ENCODE data around the gene EPS8L2. TPM values are rescaled to one million over a fixed set of nuclear protein-coding genes. Genes with fewer than 3 reads are reported as not detected.
A peak's percentile ranks its signal among the peaks of the same experiment; 100 is the strongest.

EPS8L2 gene
- total and polyA plus RNA-seq, 2 of the 8 experiments (the other 6 are each of a cell fraction or from before 2014, with no cell fraction given): 38.5 to 57.0 TPM

DNA sequence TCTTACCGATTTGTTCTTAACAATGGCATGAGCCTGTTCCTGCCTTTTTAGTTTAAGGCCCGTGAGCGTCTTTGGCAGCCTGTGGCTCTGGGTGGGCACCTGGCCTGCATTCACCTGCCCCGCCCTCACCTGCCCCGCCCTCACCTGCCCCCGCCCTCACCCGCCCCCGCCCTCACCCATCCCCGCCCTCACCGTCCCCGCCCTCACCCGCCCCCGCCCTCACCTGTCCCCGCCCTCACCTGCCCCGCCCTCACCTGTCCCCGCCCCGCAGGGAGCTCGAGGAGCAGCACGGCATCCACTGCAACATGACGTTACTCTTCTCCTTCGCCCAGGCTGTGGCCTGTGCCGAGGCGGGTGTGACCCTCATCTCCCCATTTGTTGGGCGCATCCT is 57.0 kb downstream of the EPS8L2 start:
- no peak overlapping the region for H3K18ac ChIP-seq (ENCODE audit: extremely low read depth, low read length)
- H2BK15ac ChIP-seq (ENCODE audit: low read length): no peak overlapping the region
- peaks cover 7% of the 10 kb centered on the region; the same call in 1 of the 2 replicates for H3K79me1 ChIP-seq (ENCODE audit: low read depth, low read length)
- H4K8ac ChIP-seq (ENCODE audit: extremely low read depth, insufficient read depth, low read length): no peak overlapping the region; the same call in 1 of the 2 replicates
- DNase-seq (ENCODE audit: low read depth in 1 of 2, low spot score in 2 of 2) (no peak), FAIRE-seq (no peak)
- peak overlapping the region; percentile 61; the same call in 1 of the 2 replicates for H3K27ac ChIP-seq (ENCODE audit: low read depth, low read length)
- TF ChIP-seq FOSL1 (IDR thresholded peaks at IDR 0.05; ENCODE audit: insufficient read depth, low read depth, low read length) (no peak), POLR2AphosphoS5 (IDR thresholded peaks at IDR 0.05; ENCODE audit: low read depth, low read length) (peak; percentile 21; the same call in 1 of the 2 replicates)
- H3K23ac ChIP-seq (ENCODE audit: insufficient read length): no peak overlapping the region
- no peak overlapping the region for H3K4me3 ChIP-seq (ENCODE audit: extremely low read depth in 1 of 4, insufficient read depth in 2 of 4, low read depth in 3 of 4, low read length in 4 of 4)
- no peak overlapping the region for H3K9ac ChIP-seq (replicated peaks in 1 of 4; ENCODE audit: extremely low read depth in 1 of 4, low read depth in 3 of 4, low read length in 3 of 4)
- no peak overlapping the region for H3K56ac ChIP-seq (replicated peaks; ENCODE audit: insufficient read length, low read depth, low read length)
- CTCF ChIA-PET (ENCODE audit: partially characterized antibody): interaction anchor here (0.6 to 26.9 kb wide), 17 partner anchors 9 to 199 kb away, joined by 3 to 395 read pairs (median 3); partner anchors contain the start of gene TALDO1
- no peak overlapping the region for H4K5ac ChIP-seq (ENCODE audit: insufficient read length, low read depth, low read length)
- no peak overlapping the region for H4K91ac ChIP-seq (replicated peaks; ENCODE audit: insufficient read length, low read length)
- no peaks in the 10 kb centered on the region for H3K79me2 ChIP-seq (ENCODE audit: control insufficient read depth in 1 of 2, insufficient read depth in 2 of 2, low read length in 2 of 2)
- no peak overlapping the region for H3K4ac ChIP-seq (replicated peaks; ENCODE audit: insufficient read length, low read depth, low read length)
- no peak overlapping the region; the same call in 1 of the 2 replicates for H2AK5ac ChIP-seq (ENCODE audit: low read depth, low read length)
- H2BK12ac ChIP-seq (ENCODE audit: low read depth, low read length): no peak overlapping the region
- WGBS, 2 experiments (ENCODE audit: extremely low coverage in 1 of 2, insufficient coverage in 1 of 2, insufficient read length in 1 of 2, insufficient replicate concordance in 2 of 2, low coverage in 1 of 2, low lambda C conversion rate in 2 of 2, missing lambda C conversion rate in 1 of 2): 66% methylated on average over 4 of the region's 24 CpGs; no CpG with 5 or more reads in 1 of the 2 experiments
- H3K36me3 ChIP-seq (ENCODE audit: control insufficient read depth in 2 of 4, insufficient read depth in 4 of 4, low read length in 3 of 4): peaks cover 32 to 68% (median 38%) of the 10 kb centered on the region in 4 experiments
- H3K23me2 ChIP-seq (ENCODE audit: low read depth, low read length): no peaks in the 10 kb centered on the region
- H3K27me3 ChIP-seq (replicated peaks in 1 of 4; ENCODE audit: control insufficient read depth in 3 of 4, extremely low read depth in 1 of 4, insufficient read depth in 3 of 4, low read length in 3 of 4): no peaks in the 10 kb centered on the region
- H3K14ac ChIP-seq (ENCODE audit: insufficient read length): no peak overlapping the region
- peaks cover 13 to 35% of the 10 kb centered on the region in 2 experiments for H4K20me1 ChIP-seq (replicated peaks in 1 of 2; ENCODE audit: control insufficient read depth in 1 of 2, insufficient read depth in 2 of 2, low read length in 2 of 2)
- peak overlapping the region in 1 of 2 experiments; percentile 11; a peak in 1 of 4 replicates for H3K4me2 ChIP-seq (ENCODE audit: insufficient read depth in 1 of 2, low read depth in 2 of 2, low read length in 2 of 2)
- peaks cover 0 to 12% (median 7%) of the 10 kb centered on the region in 4 experiments; a peak in 6 of 7 replicates for H3K4me1 ChIP-seq (replicated peaks in 1 of 4; ENCODE audit: control insufficient read depth in 3 of 4, insufficient read depth in 4 of 4, low read length in 3 of 4)
- H3K9me3 ChIP-seq (ENCODE audit: insufficient read depth in 2 of 2, low read depth in 1 of 2, low read length in 1 of 2): no peaks in the 10 kb centered on the region
- H2BK120ac ChIP-seq (replicated peaks; ENCODE audit: low read depth, low read length): peak overlapping the region; percentile 33
- no peak overlapping the region for H2BK20ac ChIP-seq (ENCODE audit: low read length)
- POLR2A ChIA-PET (ENCODE audit: partially characterized antibody): interaction anchor here (0.7 to 35.3 kb wide), 18 partner anchors 4 to 313 kb away, joined by 3 to 636 read pairs (median 4); partner anchors contain the start of genes CDHR5, CEND1, DEAF1 and GATD1
- H2AFZ ChIP-seq (ENCODE audit: low read length): no peak overlapping the region
- H2BK5ac ChIP-seq (ENCODE audit: low read depth, low read length): peak overlapping the region; percentile 85

Measured in H1 (cell line).